ENCODE measurements around the gene TRIM29. TPM values are rescaled to one million over a fixed set of nuclear protein-coding genes. Genes with fewer than 3 reads are reported as not detected.

Gene TRIM29
- total RNA-seq, 1 experiment from 2014 or later: not detected

DNA sequence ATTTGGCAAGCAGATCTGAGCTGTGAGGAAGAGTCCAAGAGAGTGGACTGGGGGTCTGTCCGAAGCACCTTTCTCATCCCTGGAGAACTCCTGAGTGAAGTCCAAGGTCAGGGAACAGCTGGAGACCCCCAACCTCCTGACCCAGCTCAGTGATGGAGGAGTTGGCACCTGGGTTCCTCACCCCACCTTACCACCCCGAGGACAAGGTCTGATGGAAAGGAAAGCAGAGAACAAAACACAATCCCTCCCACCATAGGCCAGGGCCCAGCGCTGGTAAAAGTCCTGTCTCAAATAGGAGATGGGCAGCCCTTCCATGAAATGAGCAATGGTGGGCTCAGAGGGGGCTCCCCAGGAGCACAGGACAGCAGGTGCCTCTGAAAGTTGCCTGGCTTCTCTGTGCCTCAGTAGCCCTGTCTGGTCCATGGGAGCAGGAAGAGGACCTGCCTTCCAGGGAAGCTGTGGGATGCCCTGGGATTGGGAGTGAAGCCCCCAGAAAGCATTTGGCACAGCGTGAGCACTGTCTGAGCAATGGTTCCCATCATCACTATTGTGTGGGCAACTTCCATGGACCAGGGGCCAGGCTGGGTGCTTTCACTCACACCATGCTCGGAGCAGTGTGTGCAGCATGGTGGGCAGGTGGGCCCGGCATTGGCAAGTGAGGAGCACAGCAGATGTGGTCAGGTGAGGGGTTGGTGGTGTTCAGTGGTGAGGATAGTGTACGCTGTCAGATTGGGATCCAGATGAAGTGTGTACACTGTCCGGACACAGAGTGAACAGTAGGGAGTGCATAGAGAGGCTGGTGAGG is 7.5 kb downstream of the TRIM29 start:
- in situ Hi-C loops (cut with HindIII; ENCODE audit: low pct_unique_long_range_greater_than_20kb, low sequenced_read_pairs): no loop called here
- no peak for DNase-seq (ENCODE audit: low read depth, low spot score)

DNA sequence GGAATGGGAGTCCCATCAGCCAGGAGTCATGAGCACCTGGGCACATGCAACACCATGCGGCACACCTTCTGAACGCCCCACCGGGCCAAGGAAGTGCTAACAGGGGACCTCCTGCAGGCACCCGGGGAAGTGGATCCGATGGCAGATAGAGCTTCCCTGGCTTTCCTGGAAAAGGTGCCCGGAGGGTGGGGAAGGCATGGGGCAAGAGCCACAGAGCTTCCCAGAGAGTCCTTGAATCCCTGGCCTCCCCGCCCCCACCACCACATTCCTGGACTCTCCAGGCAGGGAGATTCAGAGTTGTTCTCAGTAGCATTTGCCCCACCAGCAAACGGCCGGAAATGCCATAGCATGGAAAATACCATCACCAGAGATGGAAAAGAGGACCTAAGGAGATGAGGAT is 8.3 kb downstream of the TRIM29 start:
- DNase-seq (ENCODE audit: low read depth, low spot score): no peak
- in situ Hi-C loops (cut with HindIII; ENCODE audit: low pct_unique_long_range_greater_than_20kb, low sequenced_read_pairs): no loop called here

DNA sequence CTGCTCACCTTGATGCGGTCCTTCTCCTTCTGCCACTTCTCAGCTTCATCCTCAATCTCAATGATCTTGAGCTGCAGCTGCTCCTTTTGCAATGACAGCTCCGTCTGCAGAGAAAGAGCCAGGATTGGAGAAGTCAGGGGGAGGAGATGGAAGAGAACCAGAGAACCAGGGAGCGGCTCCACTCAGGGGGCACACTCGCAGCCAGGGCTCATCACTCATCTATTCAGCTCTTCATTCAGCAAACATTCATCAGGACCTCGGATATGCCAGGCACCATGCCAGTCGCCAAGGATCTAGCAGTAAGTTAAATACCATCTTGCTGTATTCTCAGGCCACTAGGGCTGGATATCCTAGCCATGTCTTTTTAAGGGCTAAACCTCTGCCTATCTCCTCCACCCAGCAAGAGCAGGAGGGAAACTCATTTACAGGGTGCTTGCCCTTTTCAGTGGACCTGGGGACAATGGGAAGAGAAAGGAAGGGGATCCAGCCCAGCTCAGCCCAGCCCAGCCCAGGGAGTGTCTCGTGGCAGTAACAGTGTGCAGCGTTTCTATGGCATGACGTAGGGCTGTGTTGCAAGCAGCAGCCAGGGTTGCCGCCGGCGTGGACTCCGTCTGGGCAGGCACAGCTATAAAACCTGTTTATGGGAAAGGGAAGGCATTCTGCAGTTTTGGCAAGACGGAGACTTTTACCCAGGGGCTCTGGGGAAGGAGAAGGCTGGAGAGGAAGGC is 9.4 kb downstream of the TRIM29 start:
- in situ Hi-C loops (cut with HindIII; ENCODE audit: low pct_unique_long_range_greater_than_20kb, low sequenced_read_pairs): no loop called here
- DNase-seq (ENCODE audit: low read depth, low spot score): peak; percentile 7

DNA sequence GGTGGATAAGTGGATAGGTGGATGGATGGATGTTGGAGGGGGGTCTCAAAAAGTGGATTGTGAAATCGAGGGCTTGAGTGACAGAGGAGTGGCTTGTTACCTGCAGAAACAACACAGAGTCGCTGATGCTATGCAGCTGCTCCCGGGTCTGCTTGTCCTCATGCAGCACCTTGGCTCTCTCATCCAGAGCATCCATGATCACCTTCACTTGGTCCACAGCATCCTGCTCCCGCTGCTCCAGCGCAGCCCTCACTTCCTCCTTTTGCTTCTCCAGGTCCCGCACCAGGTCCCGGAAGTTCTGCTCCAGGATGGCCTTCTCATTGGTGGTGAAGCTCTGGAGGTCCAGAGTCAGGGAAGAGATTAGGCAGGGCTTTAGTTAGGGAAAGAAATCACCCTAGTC is 10.7 kb downstream of the TRIM29 start:
- no peak for DNase-seq (ENCODE audit: low read depth, low spot score)
- in situ Hi-C loops (cut with HindIII; ENCODE audit: low pct_unique_long_range_greater_than_20kb, low sequenced_read_pairs): no loop called here

DNA sequence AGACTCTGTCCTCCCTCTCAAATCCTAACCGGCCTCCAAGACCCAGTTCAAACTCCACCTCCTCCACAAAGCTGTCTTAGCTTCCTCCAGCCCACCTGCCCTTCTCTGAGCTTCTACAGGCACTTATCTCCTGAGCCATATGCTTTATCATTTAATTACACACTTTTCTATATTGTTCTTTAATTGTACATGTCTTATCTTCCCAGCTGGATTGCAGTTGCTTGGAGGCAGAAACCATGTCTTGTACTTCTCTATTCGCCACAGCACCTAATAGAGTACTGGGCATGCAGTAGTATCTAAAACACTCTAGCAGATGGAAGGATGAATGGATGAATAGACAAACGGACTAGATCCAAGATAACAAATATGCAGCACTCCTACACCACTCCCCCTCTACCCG is 11.3 kb downstream of the TRIM29 start:
- in situ Hi-C loops (cut with HindIII; ENCODE audit: low pct_unique_long_range_greater_than_20kb, low sequenced_read_pairs): no loop called here
- DNase-seq (ENCODE audit: low read depth, low spot score): no peak

DNA sequence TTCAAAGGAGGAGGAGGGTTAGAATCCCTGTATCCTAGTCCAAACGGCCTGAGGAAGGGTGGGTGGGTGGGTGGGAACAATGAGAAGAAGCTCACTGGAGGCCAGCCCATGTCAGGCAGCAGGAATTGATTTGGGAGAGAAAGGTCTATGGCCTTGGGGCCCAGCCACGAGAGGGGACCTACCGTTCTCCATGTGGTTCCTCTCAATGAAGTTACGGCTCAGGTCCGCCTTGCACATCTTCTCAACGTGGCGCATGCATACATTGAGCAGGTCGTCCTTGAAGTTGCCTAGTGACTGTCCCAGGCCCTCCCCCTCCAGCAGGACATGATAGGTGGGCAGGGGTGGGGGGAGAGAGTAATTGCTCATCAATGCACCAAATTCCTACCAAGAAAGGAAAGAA is 12.4 kb downstream of the TRIM29 start:
- in situ Hi-C loops (cut with HindIII; ENCODE audit: low pct_unique_long_range_greater_than_20kb, low sequenced_read_pairs): no loop called here
- no peak for DNase-seq (ENCODE audit: low read depth, low spot score)

DNA sequence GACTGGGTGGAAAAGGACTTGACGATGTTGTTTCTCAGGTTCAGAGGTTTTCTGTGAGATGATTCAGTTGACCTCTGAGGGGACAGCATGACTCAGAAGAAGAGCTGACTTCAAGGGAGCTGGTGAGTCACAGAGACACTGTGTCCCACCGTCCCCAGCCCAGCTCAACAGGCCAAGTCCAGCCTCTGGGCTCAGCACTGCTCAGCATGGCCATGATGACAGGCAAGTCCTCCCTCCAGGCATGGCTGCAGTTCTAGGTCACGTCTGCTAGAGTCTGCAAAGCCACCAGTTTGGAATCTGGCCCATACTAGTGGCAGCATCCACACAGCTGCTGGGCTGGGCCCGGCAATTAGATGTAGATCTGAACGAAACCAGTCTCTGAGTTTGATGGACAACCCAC is 12.9 kb downstream of the TRIM29 start:
- in situ Hi-C loops (cut with HindIII; ENCODE audit: low pct_unique_long_range_greater_than_20kb, low sequenced_read_pairs): no loop called here
- DNase-seq (ENCODE audit: low read depth, low spot score): no peak

DNA sequence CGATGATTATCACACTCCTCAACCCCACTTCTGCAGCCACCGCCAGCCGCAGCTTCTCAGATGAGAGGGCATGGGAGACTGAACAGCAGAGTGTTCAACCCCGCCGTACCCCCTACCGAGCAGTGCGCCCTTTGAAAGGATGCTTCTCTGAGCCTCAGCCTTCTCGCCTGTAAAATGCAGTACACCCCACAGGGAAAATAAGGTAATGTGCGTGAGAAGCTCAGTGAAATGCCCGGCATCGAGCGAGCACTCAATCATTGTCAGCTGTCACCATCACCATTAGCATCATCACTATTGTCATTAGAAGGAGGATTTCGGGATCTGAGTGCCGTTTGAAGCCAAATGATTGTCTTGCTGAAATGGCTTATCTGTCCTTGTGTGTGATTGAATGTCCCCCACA is 13.6 kb downstream of the TRIM29 start:
- in situ Hi-C loops (cut with HindIII; ENCODE audit: low pct_unique_long_range_greater_than_20kb, low sequenced_read_pairs): no loop called here
- no peak for DNase-seq (ENCODE audit: low read depth, low spot score)

DNA sequence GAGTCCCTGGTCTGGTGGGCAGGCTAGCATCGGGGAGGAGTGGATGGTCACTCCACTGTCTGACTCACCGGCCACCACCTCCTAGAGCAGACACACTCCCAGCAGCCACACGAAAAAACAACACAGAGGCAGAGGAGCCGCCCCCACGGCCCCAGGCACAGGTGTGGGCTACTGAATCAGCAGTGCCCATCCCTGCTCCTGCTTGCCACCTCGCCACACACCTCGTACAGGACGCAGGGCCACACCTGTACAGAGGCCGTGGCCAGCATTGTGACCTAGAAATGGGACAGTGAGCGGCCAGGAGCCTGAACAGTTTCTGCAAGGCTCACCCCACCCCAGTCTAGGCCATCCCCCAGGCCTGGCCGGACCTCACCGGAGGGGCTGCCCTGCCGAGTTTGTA is 14.0 kb downstream of the TRIM29 start:
- DNase-seq (ENCODE audit: low read depth, low spot score): no peak
- in situ Hi-C loops (cut with HindIII; ENCODE audit: low pct_unique_long_range_greater_than_20kb, low sequenced_read_pairs): no loop called here

DNA sequence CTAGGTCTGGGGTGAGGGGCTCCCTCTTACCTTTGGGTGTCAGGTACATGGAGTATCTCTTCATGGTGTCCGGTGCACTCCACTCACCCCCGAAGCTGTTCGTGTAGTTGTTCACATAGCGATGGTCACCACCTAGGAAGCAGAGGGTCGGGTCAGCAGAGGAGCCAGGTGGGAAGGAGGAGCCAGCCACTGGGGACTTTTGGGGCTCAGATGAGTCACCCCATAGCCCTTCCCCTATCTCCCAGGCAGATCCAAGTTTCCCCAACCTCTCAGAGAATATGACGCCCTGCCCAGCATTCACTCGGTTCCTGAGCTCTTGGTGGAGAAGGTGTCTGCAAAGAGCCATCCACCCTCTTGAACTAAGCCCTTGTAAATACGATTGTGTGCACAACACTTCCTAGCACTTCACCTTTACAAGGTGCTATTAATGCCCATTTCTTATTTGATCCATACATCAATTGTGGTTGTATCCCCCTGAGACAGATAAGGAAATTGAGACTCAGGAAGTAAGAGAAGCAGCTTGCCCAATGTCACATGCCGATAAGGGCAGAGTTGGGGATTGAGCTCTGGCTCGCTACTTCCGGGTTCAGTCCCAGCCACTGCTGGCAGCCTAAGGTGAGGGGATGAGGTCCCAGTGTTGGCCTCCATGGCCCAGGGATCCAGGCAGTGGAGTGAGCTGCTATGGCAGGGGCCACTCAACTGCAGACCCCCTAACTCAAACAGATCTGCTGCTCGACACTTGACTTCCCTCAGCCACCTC is 14.8 kb downstream of the TRIM29 start:
- in situ Hi-C loops (cut with HindIII; ENCODE audit: low pct_unique_long_range_greater_than_20kb, low sequenced_read_pairs): no loop called here
- DNase-seq (ENCODE audit: low read depth, low spot score): no peak

DNA sequence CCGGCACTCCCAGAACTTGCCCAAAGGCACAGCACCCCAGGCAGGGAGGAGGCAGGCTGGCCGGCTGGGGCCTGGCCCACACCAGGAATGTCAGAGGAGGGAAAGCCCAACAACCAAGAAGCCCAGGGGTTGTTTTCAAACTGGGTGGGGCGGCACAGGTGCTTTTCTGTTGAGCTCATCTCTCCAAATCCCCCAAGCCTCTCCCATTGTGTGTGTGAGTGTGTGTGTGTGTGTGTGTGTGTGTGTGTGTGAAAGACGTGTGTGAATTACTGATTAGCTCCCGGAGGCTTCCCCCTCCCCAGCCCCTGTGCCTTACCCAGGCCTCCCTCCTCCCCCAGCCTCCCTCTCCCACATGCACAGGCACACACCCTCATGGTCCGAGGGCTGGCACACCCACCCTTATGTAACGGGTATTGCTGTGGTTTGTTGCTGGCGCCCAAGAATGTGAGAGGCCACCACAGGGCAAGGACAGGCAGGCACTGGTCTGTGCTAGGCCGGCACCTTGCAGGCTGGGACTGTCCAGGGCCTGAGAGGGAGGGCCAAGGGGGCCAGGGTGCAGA is 15.9 kb downstream of the TRIM29 start:
- DNase-seq (ENCODE audit: low read depth, low spot score): no peak
- in situ Hi-C loops (cut with HindIII; ENCODE audit: low pct_unique_long_range_greater_than_20kb, low sequenced_read_pairs): no loop called here

DNA sequence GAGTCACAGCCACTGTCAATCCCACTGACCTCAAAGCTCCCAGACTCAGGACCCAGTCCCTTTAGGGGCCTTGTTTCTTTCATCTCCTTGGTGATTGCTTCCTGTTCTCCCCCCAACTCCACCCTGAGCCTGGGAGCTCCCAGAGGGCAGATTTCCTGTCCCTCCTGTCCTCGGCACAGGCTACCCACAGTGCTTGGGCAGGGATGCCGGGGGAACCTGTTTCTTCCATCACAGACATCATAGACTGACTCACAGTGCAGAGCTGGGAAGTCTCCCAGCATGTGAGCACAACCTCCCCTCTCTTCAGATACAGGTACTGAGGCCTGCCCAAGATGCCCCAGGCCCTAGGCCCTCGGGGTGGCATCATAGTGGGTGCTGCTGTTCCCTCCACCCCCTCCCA is 16.6 kb downstream of the TRIM29 start:
- in situ Hi-C loops (cut with HindIII; ENCODE audit: low pct_unique_long_range_greater_than_20kb, low sequenced_read_pairs): no loop called here
- no peak for DNase-seq (ENCODE audit: low read depth, low spot score)

DNA sequence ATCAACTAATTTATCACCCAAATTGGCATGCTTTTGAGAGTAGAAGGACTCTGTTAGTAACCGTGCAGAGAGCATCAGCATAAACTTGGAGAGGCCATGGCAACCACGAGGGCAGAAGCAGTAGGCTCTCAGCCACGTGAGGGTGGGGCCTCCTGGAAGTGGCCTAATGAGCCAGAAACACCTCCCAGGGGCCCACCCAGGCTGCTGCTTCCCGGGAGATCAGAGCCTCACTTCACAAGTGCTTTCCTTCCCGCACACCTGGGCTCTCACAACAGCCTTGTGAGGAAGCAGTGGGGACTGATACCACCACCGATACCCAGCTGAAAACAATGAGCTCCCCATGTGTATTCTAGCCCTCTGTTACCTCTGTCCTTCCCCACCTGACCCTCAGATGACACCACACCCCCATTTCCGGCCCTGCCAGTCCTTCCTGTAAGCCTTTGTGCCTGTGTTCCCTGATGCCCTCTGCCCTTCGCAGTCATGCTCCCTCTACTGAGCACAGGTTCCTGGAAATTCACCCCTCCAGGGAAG is 17.0 kb downstream of the TRIM29 start:
- in situ Hi-C loops (cut with HindIII; ENCODE audit: low pct_unique_long_range_greater_than_20kb, low sequenced_read_pairs): no loop called here
- no peak for DNase-seq (ENCODE audit: low read depth, low spot score)

DNA sequence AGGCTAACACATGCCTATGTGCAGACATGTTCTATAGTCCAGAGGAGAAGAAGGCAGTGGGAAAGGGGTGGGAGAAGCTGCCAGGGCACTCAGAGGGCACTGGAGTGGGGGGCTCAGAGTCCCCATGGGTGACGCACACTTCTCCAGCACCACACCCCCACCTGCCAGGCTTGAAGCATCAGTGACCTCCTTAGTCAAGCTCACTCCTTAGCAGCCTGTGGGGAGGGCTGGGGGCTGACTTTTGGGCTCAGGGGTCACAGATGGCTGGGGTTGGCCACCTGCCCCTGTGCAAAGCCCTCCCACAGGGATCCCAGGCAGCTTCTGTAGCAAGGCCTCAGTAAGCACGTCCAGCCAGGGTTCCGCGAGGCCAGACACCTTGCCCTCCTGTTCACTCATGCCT is 18.8 kb downstream of the TRIM29 start:
- no peak for DNase-seq (ENCODE audit: low read depth, low spot score)
- in situ Hi-C loops (cut with HindIII; ENCODE audit: low pct_unique_long_range_greater_than_20kb, low sequenced_read_pairs): no loop called here

DNA sequence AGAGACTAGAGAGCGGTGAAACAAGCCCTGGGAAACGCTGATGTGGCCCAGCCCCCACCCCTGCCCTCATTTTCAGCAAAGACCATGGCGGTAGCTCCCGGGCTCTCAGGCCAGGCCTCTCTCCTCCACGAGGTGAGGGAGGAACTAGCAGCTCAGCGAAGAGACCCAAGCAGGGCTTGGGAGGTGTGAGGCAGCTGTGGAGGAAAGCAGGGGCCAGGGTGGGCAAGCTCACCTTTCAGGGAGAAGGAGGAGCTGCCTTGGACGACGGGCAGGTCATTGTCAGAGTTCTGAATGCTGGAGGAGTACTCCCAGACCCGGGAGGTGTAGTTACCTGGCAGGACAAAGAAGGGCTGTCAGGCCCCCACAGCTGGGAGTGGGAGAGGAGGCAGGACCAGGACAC is 19.9 kb downstream of the TRIM29 start:
- in situ Hi-C loops (cut with HindIII; ENCODE audit: low pct_unique_long_range_greater_than_20kb, low sequenced_read_pairs): no loop called here
- DNase-seq (ENCODE audit: low read depth, low spot score): no peak

DNA sequence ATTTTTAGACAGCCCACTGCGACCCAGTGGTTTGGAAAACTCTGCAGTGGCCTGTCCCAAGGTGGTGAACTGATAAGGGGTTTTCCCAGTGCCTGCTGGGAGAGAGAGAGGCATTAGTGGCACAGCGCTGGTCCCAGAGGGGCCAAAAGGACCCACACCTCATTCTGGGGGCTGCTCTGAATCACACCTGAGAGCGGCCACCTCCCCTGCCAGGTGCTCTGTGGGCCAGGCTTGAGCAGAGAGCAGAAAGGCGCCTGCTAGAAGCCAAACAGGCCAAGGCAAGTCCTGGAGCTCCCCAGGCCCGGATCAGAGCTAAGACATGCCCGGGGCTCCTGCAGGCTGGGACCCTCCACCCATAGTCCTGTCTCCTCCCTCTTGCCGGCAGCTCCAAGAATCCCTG is 20.9 kb downstream of the TRIM29 start:
- no peak for DNase-seq (ENCODE audit: low read depth, low spot score)
- in situ Hi-C loops (cut with HindIII; ENCODE audit: low pct_unique_long_range_greater_than_20kb, low sequenced_read_pairs): no loop called here

DNA sequence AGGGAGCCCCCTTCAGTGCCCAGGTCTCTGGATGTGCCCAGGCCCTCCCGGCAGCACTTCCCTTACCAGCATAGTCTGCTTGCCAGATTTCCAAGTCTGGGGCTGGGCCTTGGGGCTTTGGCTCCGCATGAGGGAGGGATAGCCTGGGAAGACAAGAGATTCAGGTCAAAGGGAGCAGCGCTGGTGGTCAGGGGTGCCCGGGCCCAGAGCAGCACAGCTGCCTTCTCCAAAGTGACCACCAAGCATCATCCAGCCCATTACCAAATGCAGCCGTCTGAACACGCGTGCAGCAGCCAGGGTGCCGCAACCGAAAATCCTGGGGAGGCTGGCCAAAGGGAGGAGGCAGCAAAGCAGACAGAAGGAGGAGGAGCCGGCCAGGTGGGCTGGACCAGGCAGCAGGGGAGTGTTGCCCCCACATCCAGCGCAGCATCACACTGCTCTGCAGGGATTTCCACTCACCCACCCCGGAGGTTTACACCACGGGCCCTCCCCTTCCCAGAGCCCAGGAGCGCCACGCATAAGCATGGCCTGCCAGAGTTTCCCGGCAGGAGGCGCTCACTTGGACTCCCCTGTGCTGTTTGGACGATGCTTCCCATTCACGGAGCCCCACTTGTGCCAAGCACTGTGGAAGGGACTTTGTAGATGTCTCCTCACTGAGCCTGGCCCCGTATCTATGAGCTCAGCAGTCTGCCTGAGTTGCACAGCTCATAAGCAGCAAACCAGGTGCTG is 22.5 kb downstream of the TRIM29 start:
- DNase-seq (ENCODE audit: low read depth, low spot score): peak; percentile 40
- in situ Hi-C loops (cut with HindIII; ENCODE audit: low pct_unique_long_range_greater_than_20kb, low sequenced_read_pairs): no loop called here

Measured in SK-MEL-5 (cell line).